NCI-H2029 (cell line): ENCODE data around the gene FAM24B.
"Not testable (repeated sequence)": the region's sequence is repeated elsewhere in the genome, so short reads cannot be mapped to it uniquely, and the experiment has no call there.

Source experiments
- DNase-seq: peaks from one replicate; lab custom pipeline; 2025; lab: John Stamatoyannopoulos, UW

Gene FAM24B

DNA sequence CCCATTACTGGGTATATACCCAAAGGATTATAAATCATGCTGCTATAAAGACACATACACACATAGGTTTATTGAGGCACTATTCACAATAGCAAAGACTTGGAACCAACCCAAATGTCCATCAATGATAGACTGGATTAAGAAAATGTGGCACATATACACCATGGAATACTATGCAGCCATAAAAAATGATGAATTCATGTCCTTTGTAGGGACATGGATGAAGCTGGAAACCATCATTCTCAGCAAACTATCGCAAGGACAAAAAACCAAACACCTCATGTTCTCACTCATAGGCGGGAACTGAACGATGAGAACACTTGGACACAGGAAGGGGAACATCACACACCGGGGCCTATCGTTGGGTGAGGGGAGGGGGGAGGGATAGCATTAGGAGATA is 21.3 kb downstream of the FAM24B start:
- not testable (repeated sequence) for DNase-seq

DNA sequence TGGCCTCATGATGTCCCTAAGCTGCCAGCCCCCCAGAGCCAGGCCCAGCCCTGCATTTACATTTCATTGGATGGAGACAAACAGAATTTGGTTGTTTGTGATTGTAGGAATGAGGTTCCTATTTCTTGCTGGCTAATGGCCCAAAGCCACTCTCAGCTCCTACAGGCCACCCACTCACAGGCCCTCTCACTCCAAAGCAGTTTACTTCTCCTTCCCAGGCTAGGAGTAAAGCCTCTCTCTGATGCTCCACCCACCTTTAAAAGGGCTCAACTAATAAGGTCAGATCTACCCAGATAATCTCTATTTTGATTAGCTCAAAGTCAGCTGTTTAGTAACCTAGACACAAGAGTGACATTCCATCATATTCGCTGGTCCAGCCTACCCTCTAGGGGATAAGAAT is 22.5 kb downstream of the FAM24B start:
- no peak for DNase-seq

DNA sequence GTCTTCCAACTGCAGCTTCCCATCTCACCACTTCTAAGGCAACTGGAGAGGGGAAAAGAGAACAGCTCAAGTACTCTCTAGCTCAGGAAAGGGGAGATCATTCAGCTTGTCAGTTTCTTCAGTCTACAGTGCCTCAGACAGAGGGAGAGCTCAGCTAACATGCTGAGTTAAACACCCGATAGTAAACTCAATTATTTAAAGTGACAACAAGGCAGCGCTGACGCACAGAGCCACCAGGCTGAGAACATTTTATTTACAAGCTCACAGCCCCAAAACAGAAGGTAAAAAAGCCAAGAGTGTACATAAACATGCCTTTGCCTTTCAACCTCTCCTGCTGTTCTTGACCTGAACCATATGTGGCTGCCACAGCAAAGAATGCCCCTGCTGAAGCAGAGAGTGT is 23.6 kb downstream of the FAM24B start:
- DNase-seq = no peak

DNA sequence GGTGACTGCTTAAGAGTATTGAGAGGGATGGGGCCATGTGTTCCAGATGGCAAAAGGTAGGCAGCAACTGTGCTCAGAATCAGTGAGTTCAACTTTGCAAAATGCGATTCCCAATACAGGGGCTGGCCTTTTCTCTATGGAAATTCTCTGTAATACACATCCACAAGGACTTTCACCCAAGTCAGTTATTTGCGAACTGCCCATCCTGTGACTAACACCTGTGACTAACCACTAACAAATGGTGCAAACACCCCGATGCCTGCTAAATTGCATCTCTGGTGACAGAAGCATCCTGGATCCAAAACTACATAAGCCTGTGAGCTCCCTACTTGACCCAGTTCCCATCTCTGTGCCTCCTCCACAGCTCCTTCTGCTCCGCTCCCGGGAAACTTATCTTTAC is 24.7 kb downstream of the FAM24B start:
- DNase-seq = no peak

DNA sequence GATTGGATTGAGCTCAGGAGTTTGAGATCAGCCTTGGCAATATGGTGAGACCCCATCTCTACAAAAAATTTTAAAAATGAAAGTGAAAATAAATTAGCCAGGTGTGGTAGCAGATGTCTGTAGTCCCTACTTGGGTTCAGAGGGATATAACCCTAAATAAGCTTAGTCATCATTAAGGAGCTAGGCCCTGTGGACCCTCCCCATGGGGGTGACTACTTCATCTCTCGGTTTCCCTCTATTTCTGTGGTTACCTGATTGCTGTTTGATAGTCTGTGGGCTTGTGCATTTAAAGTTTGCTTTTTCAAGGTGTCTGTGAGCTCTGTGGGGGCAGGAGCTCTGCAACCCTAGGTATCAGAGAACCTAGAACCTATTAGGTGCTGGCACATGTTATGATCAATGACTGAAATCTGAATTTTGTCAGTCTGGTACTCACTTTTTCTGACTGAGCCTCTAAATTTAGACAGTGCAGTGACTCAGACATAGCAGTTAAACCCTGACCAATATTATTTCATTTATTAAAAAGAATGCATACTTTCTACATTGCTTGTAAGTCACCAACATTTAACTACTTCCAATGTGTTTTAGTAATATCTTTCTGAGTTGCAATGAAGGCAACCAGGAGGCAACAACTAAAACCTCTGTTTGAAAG is 25.6 kb downstream of the FAM24B start:
- DNase-seq = no peak

DNA sequence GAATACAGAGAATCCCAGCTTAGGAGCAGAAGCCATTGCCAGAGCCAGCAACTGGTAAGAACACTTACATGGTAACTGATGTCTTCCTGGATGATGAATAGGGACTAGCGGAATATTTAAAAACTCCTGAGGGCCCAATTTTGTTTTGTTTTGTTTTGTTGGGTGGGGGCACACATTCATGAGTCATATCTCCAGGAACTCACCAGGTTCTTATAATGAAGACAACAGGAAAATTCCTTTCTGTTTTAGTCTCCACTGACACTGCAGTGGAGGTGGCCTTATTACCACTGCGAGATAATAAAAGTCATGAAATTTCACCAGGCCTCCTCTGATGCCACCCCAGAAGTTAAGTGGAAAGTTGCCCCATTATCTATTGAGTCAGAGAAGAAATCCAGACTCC is 27.1 kb downstream of the FAM24B start:
- no peak for DNase-seq

DNA sequence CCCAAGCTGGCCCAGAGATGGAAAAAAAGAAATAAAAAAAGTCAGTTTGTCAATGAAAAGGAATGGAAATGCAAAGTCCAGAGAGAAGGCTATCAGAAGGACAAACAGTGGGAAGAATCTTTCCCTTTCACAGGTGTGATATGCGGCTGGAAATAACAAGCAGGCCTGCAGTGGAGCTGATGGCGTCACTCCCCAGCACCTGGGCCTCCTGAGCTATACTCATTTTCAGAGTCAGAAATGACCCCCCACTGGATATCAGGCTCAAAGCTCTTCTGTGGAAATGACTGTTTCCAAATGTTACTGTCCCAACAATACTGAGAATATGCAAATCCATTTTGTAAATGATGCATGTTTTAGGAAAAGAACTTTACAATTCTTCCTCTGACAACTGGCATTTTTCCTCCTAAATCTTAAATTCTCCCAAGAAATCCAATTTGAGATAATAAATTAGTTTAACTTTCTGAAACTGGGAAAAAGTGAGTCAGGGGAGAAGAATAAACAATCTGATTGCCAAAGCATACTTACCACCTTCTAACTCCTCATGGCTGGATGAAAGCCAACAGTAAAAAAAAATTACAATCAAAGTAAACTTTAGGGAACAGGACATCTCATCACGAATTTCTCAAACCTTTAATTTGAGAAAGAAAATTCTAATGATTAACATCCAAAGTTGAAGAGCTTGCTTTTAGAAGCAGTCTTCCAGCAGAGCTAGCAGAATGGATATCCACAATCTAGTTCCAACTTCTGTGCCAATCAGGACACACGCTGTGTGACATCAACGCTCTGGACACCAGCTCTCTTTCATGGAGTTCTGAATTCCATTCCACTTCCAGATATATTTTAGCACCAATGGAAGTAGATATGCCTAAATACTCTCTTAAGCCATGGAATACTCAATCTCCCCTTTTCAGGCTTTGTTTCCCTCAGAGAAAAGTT is 28.4 kb downstream of the FAM24B start:
- no peak for DNase-seq

DNA sequence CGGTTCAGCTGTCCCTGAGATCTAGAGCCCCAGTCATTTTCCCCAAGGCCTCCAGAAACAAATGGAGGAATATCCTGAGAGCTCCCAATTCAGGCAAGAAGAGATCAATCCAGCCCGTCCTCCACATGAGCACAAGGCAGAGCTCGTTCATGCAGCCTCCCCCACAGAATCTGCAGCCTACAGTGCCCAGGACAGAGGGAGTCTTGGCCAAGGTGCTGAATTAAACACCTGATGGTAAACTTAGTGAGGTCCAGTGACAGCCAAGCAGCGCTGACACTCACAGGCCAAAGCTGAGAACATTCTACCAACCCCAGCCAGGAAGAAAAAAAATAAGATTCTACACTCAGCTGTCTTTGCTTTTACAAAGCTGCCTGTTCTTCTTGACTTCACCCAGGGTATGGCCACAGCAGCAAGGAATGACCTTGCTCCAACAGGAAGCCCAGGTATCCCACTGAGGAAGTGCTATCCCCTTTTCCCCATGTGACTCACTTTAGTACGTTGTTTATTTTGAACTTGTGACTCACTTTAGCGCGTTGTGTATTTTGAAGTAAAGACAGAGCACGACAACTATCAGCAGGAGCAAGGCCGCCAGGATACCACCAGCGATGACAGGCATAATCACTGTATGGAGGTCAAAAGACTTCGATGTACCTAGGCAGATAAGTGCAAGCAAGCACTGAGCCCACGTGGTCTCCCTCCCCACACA is 29.3 kb downstream of the FAM24B start:
- no peak for DNase-seq

DNA sequence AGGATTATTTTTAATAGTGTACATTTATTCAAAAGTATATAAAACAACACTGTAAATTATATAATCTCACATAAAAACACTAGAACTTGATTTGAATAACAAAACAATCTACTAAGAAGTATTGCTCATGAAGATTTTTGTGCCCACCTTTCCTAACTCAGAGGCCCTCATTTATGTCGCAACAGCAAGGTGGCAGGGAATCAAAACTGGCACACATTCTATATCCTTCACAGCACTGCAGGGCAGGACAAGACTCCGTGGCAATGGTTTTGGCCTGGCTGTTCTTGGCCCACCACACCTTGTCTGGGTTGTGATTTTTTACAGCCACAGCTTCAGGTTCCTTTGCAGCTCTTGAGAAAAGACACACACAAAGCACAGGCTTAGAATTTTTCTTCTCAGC is 30.3 kb downstream of the FAM24B start:
- DNase-seq = no peak

DNA sequence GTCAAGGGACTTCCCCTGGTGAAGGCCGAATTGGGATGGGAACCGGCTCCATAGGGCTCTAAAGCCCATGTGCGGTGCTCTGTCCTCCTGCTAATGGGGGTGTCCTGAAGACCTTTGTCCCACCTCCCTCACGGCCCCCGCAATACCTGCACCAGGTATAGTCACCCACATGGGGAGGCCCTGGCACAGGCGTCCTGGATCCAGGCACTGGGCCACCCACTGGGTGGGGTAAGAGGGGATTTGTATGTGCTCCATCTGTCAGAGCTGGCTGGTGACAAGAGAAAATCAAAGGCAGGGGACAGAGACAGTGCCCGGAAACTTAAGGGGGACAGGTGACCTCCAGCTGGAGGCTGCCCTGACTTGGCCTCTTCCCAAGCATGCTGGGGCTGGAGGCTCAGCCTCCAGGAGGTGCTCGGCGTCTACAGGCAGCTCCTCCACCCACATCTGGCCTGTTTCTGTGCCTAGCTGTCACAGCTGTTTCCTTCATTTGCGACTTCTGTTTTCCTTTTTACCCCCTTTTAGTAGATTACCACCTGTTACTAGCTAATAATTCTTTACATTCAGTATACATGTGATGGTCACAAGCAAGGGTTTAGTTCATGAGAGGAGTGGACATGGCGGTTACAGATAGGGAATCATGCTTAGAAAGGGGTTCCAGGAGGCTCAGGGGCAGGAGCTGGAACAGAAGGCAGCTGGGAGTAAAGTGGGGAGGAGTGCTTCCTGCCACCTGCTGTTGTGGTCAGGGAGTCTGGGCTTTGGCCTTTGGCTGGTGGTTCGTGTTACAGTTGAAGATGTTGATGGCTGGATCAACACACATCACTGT is 31.4 kb downstream of the FAM24B start:
- DNase-seq = peak; percentile 82

DNA sequence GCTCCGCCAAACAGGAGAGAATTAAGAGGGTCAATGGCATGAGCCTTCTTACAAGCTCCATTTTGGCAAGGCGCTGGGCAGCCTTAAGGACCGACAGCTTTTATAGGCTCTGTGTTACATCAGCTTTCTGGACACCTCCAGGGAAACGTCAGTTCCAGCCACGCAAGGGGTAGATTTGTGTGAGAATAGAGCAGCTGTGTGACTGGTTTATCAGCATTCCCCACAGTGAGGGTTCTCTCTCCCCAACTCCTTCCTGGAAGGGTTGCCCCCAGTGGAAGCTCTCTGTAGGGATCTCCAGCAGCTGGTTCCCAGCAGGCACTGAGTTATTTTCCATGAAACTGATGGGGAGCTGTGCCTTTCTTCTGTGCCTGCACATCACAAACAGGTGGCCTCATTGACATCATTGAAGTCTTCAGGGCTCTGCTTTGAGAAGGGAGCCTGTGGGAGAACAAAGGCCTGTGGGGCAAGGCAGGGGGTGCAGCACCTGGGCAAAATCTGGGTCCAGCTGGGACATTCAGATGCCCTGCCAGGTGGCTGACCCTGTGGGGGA is 33.5 kb downstream of the FAM24B start, which contains the start of gene CUZD1:
Gene CUZD1 (minus strand): TSS at position 75 of the 550 bp plus-strand sequence. CDS start 14 bp downstream, at position 61.
- no peak for DNase-seq

DNA sequence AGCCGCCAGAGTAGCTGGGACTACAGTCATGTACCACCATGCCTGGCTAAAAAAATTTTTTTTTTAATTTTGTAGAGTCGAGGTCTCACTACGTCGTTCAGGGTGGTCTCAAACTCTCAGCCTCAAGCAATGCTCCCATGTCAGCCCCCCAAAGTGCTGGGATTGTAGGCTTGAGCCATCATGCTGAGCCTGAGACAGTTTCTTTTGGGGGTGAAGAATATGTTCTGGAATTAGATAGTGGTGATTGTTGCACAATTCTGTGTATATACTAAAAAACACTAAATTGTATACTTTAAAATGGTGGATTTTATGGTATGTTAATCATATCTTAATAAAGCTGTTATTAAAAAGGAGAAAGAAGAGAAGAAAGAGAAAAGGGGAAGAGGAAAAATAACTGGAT is 35.2 kb downstream of the FAM24B start:
- DNase-seq = no peak

DNA sequence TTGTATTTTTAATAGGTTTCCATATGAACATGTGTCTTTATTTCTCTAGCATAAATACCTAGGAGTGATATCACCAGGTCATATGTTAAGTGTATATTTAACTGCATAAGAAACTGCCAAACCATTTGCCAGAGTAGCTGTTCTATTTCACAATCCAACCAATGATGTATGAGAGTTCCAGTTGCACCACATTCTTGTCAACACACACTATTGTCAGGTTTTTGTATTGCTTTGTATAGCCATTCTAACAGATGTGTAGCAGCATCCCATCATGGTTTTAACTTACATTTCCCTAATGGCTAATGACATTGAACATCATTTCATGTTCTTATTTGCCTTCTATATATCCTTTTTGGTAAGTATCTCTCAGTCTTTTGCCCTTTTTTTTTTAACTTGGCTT is 37.8 kb downstream of the FAM24B start:
- no peak for DNase-seq

DNA sequence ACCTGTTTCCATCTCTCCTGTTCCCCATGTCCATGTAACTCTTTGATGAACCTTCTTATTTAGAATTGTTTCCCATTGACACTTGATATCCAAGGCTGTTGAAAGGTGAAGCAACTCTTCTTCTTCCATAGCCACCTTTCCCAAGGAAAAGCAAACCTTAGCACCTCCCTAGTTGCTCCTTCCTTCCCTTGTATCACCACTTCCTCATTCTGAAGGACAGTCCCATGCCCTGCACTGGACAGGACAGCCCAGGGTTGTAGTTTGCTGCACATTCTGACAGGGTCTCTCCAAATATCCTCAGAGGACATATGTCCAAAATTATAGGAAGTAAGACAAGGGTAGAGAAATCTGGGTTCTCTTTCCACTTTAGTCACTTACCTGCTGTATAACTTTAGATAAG is 39.9 kb downstream of the FAM24B start:
- DNase-seq = no peak

DNA sequence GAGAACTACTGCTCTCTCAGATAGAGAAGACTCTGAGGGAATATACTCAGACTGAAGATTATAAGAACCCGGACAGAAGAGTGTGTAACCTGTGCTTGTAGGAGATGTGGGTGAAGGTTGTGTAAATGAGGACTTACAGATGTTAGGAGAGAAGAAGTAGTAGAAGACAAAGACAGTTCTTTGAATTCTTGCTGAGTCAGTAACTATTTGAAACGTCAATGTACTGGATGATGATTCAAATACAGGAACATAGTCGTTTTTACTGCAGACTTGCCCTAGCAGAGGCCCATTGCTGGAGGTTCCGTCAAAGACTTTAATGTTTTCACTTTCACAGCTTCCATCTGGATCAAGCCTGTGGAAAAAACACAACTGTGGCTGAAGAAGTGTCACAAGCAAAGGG is 40.5 kb downstream of the FAM24B start:
- DNase-seq = no peak

DNA sequence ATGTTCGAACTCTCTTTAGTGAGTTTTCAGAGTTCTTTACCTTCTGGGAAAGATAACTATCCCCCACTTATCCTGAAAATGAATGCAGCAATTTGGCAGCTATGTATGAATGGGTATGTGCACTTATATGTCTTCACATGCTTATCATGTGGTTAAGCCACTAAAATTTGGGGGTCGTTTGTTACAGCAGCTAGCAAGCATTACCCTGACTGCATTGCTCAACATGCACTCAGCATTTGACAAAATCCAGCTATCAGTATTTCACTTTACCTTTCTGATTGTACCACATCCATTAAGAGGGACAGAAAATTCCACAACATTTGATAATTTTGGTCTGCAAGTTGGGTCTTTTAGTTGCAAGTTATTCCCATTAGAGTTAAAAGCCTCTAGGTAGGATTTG is 43.5 kb downstream of the FAM24B start:
- no peak for DNase-seq

DNA sequence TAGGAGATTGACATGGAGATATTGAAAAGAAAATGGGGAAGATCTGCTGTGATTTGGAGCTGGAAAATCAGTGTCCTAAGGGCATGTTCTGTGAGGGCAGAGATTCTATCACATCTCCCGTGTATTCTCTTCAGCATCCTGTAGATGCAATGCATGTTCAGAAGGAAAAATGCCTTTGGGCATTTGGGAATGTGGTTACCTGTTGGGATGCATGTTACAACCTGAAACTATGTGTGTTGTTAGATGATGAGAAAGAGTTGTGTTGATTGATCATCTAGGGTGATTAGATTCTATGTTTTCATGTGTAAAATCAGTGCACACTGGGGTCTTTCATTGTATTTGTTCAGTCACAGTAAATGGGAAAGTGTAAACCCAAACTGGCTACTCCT is 48.4 kb downstream of the FAM24B start:
- DNase-seq = no peak

DNA sequence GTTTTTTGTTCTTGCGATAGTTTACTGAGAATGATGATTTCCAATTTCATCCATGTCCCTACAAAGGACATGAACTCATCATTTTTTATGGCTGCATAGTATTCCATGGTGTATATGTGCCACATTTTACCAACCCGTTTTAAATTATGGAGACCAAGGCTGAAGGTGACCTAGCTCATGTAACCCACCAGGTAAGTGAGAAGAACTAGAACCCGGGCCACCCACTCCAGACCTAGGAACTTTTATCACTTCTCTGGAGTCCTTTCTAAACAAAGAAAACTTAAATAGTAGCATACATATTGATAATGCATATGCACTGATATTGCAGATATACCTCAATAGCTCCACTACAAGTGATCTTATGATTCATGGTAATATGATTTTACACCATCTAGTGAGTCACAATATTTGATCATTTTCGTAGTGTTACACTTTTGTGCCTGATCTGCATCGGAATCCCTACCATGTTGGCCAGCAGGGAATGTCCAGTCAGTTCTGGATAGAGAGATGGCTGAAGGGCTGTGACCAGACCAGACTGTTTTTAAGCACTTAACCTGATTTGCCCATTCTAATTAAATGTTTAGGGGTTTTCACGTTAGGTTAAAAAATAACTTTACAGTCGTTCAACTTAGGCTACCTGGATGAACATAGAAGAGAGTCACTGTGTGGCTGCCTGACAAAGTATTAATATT is 49.0 kb downstream of the FAM24B start:
- DNase-seq = no peak

DNA sequence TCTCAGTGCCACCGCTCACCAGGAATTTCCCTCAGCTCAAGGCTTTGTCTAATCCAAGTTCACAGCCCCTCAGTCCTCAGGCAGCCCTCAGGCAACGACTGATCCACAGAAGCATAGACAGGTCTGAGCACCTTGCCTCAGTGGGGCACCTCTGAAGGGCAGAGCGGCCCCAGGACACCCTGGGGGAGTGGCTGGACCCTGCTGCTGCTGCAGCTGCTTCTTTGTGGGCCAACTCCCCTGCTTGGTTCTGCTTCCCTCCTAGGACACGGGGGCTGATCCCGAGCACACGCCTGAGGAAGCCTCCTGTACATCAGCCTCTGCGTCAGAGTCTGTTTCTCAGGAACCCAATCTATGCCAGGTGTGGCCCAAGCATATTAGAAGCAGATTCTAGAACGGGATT is 49.9 kb downstream of the FAM24B start:
- no peak for DNase-seq

DNA sequence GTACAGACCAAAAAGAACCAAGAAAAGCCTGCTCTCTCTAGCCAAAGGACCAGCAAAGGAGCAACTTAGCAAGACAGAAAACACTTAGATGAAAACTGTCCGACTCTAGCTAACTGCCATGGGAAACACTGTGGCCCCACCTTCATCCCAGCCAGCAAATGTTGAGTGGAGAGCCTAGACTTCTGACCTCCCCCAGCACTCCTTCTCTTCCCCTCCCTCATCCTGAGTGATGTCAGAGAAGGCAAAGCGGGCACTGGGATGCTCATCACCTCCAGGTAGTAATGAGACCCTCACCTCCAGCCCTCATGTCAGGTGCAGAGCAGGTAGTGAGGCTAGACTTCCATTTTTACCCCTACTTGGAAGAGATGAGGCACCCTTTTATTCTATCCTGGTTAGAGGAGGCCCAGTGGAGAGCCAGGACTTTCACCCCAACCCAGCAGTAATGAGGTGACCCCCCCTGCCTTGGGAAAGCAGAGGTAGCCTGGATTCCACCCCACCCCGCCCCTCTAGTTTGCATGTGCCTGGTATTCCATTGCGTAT is 50.6 kb downstream of the FAM24B start:
- DNase-seq = no peak

DNA sequence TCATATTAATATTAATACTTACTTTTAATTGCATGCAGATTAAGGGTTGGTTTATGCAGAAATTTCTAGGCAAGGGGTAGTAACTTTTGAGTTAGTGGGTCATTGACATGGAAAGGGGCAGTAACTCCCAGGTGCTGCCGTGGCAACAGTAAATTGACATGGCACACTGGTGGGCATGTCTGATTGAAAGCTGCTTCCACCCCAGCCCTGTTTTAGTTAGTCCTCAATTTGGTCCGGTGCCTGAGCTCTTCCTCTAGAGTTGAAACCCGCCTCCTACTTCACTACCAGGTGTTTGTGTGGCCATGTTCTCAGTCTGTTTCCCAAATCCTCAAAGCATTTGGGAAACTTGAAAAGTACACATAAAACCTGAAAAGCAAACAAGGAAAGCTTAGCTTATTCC is 52.1 kb downstream of the FAM24B start:
- DNase-seq = no peak
